Measurements from ENCODE around the gene ATG2A.

ATG2A gene

GRCh38 chr11:64902102-64902900 lies 14.7 kb downstream of the ATG2A start:
- DNase-seq (ENCODE audit: low read depth, low spot score) = no peak

DNA sequence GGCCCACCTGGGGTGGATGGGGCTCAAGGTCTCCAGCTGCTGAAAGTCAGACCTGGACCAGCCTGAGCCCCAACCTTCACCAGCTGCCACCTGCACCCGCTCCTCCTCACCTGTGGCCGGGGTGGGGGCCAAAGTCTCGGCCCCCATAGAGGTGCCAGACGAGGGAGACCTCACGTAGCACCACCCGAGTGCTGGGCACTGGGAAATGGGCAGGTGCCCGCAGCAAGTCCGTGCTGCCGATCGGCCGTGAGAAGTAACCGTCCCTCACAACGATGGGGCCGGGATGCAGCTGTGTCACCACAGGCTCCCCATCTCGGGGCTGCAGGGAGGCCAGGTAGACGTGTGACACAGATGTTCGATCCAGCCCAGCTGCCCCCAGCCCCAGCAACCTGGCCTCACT lies 16.2 kb downstream of the ATG2A start:
- no peak for DNase-seq (ENCODE audit: low read depth, low spot score)

- peak; percentile 32 for DNase-seq (ENCODE audit: low read depth, low spot score)
These were observed 16.7 kb downstream of the ATG2A start for GRCh38 chr11:64900263-64900678.

GRCh38 chr11:64898541-64898940 lies 18.5 kb downstream of the ATG2A start:
- no peak for DNase-seq (ENCODE audit: low read depth, low spot score)

- DNase-seq (ENCODE audit: low read depth, low spot score) = no peak
These were observed 18.9 kb downstream of the ATG2A start for GRCh38 chr11:64898076-64898445.

- DNase-seq (ENCODE audit: low read depth, low spot score) = no peak
These were observed 19.5 kb downstream of the ATG2A start for GRCh38 chr11:64897381-64898075.

- DNase-seq (ENCODE audit: low read depth, low spot score) = no peak
These were observed 20.5 kb downstream of the ATG2A start for GRCh38 chr11:64896448-64897022.

DNA sequence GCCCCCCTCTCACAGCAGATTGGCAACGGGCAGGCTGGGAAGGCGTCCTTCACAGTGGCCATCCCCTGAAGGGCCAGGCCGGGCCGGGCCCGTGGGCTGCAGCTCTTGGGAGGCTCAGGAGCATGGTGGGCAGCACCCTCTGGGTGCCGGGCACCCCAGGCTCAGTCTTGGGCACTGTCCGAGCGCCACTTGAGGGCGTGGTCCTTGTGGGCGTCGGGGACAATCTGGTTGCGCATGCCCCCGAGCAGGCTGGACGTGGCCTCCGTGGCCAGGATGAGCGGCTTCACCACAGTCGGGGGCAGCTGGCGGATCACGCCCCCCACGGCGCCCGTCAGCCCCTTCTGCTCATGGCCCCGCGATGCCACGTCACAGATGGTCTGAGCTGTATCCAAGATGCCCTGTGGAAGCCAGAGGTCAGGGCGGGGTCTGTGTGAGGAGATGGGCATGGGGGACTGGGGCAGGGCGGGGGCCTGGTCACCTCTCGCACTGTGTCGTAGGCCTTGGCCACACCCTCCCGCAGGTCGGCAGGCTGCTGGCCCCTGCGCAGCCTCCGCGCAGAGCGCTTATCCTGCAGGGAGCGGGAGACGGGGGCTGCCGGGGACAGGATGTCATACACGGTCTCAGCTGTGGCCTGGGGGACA lies 22.1 kb downstream of the ATG2A start:
- no peak for DNase-seq (ENCODE audit: low read depth, low spot score)

DNA sequence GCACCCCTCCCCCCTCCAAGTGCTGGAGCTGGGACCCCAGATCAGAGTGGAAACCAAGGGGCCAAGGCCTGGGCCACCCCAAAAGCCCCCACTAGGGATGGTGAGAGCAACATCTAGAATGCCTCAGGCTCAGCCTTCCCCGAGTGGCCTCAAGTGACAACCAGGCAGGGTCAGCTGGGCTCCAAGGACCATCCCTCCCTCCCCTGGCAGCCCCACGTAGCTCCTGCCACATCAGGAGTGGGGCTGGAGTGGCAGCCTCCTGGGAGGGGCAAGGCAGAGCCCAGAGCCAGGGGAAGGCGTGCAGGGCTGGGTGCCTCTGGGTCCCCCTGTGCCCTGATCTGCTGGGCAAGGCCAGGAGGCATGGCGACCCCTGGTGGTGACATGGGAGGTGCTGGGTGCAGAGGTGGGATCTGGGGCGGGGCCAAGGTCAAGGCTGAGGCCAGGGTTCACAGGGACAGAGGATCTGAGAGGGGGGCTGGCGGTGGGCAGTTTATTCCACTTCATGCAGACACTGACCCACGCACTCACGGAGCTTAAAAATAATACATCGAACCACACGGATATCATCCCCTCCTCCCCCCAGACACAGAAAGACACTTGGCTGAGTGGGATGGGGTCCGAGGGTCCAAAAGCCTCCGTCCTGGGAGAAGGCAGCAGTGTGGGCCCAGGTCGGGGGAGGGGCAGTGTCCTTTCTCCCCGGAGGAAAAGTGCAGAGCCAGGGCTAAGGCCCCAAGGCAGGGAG lies 22.8 kb downstream of the ATG2A start:
- DNase-seq (ENCODE audit: low read depth, low spot score) = peak; percentile 84

DNA sequence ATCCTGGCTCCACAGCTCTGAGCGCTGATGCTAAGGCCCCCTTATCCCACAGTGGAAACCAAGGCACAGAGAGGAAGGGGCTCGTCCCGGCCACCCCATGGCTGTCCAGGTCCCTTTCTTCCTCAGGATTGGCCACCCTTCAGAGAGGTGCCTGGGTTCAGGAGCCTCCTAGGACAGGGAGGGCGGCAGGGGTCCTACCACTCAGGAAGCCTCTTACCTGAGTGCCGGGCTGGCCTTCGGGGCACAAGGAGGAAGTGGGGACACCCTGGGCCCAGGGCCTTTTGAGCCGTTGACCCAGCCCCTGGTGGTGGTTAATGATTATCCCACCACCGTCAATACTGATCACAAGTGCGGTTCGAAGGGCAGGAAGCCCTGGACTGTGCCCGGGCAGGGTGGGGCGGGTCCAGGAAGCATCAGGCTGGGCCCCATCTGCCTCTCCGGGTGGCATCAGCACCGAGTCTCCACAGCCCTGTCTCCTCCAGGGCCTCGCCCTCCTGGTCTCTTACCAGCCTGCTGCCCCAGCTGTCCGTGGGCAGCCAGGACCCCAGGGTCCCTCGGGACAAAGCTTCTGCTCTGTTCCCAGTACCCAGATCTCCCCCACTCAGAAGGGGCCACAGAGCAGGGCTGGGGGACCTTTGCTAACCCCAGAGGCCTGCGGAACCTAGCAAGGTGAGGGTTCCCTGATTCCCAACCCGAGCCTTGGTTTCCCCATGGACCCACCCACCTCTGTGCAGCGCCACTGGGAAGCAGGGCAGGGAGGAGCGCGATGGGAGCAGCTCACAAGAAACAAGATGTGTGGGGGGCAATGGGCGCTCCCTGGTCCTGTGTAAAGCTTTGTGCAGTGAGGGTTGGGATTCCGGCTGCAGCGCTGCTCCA lies 23.6 kb downstream of the ATG2A start:
- no peak for DNase-seq (ENCODE audit: low read depth, low spot score)

DNA sequence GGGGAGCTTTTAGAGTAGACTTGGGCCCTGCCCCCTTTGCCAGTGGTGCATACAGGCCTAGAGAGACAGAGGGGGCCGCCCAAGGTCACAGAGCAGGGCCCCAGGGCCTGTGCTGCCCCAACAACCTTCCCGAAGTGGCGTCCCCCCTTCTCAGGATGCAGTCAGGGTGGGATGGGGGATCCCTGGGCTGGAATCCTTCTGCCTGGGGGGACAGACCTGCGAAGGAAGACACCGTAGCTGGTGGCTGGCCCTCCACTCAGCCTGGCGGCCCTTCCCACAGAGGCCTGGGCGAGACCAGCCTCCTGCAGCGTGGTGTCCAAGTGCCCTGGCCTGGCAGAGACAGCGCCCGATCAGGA lies 24.2 kb downstream of the ATG2A start:
- DNase-seq (ENCODE audit: low read depth, low spot score) = no peak

DNA sequence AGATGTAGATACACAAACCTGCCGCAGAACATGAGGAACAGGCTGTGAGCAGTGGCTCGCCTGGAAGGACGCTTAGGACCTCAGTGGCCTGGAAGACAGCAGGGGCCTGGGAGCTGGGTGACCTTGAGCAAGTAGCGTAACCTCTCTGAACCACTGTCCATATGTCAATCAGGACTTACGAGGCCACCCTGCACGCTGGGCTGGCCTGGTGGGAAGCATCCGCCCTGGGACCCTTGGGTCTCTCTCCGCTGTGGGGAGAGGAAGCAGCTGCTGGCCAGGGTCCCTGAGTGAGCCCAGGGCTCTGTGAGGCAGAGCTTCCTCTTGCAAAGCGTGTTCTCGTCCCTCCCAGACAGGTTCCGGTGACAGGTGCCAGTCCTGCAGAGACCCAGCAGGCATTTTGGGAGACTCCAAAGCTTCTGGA lies 24.6 kb downstream of the ATG2A start:
- no peak for DNase-seq (ENCODE audit: low read depth, low spot score)

GRCh38 chr11:64891880-64892279 lies 25.1 kb downstream of the ATG2A start:
- no peak for DNase-seq (ENCODE audit: low read depth, low spot score)

DNA sequence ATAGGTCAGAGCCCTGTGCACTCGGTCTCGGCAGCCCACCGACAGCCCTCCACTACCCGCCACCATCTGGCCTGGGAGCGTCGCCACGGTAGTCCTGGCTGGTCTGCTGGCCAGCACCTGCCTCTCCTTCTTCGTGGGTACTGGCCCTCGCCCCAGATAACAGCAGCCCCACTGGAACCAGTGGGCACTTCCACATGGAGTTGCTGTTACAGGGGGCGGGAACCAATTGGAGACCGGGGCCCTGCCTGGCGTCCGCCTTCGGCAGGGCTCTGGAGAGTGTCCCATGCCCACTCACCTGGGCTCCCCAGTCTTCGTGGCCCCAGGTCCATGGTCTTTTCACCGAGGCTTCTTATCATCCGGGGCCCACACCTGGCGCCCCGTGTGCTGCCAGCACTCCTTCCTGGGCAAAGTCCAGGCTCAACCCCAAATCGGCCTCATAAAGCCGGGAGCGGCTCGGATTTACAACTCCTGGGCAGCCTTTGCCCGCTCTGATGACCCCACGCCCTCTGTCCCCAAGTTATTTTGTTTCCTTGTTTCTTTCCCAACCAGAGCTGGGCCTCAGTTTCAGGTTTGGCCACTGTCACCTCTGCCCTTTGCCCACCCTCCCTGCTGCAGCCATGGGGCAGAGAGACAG lies 25.7 kb downstream of the ATG2A start:
- DNase-seq (ENCODE audit: low read depth, low spot score) = no peak

GRCh38 chr11:64890522-64890939 lies 26.5 kb downstream of the ATG2A start:
- no peak for DNase-seq (ENCODE audit: low read depth, low spot score)

- no peak for DNase-seq (ENCODE audit: low read depth, low spot score)
These were observed 28.1 kb downstream of the ATG2A start for GRCh38 chr11:64888729-64889511.

GRCh38 chr11:64888406-64888728 lies 28.6 kb downstream of the ATG2A start:
- DNase-seq (ENCODE audit: low read depth, low spot score) = no peak

DNA sequence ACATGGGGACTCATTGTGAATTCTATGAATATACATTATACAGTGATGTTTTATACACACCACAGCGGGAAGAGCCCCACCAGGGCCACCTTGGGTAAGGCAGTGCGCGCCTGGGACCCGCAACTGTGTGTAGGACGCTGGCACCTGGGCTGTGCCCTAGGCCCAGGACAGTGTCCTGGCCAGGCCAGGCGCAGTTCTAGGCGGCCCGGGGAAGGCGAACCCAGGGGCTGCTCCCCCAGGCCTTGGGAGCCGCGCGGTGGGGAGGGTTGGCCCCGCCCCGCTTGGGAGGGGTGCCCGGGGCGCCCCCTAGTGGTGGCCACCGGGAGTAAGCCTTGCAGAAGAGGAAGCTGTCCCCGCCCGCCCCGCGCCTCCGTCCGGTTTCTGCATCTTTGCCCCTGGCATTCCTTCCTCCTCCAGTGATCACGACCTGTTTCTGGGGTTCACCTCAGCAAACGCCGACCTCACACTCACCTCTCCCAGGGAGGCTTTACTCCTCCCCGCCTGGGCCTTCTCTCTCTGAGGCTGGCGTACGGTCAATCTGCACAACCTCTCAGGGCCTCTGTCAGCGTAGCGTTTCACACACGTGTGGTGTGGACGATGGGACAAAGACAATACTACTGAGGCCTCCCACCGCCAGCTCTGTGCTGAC lies 29.1 kb downstream of the ATG2A start:
- DNase-seq (ENCODE audit: low read depth, low spot score) = peak; percentile 85

DNA sequence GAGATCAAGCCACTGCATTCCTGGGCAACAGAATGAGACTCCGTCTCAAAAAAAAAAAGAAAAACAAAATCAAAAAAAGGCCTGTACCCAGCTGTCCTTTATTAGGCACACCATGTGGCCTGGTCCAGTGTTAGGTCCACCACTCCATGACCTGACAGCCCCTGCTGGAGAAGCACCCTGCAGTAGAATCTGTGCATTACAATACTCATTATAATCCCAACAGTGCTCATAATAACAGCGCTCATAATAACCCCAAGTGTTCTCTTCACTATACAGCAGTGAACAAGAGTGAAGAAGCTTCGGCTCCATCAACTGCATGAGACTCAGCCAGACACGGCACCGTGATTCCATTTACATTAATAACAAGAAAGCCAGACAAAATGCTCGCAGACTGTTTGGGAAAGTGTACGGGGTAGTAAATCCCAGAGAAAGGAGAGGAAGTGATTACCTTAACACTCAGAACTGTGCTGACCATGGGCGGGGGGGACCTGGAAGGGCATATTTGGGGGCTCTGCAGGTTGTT lies 29.7 kb downstream of the ATG2A start:
- no peak for DNase-seq (ENCODE audit: low read depth, low spot score)
